ENCODE data around the gene ERMAP.
A peak's percentile ranks its signal among the peaks of the same experiment; 100 is the strongest.

The ERMAP gene, protein sequence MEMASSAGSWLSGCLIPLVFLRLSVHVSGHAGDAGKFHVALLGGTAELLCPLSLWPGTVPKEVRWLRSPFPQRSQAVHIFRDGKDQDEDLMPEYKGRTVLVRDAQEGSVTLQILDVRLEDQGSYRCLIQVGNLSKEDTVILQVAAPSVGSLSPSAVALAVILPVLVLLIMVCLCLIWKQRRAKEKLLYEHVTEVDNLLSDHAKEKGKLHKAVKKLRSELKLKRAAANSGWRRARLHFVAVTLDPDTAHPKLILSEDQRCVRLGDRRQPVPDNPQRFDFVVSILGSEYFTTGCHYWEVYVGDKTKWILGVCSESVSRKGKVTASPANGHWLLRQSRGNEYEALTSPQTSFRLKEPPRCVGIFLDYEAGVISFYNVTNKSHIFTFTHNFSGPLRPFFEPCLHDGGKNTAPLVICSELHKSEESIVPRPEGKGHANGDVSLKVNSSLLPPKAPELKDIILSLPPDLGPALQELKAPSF

DNA sequence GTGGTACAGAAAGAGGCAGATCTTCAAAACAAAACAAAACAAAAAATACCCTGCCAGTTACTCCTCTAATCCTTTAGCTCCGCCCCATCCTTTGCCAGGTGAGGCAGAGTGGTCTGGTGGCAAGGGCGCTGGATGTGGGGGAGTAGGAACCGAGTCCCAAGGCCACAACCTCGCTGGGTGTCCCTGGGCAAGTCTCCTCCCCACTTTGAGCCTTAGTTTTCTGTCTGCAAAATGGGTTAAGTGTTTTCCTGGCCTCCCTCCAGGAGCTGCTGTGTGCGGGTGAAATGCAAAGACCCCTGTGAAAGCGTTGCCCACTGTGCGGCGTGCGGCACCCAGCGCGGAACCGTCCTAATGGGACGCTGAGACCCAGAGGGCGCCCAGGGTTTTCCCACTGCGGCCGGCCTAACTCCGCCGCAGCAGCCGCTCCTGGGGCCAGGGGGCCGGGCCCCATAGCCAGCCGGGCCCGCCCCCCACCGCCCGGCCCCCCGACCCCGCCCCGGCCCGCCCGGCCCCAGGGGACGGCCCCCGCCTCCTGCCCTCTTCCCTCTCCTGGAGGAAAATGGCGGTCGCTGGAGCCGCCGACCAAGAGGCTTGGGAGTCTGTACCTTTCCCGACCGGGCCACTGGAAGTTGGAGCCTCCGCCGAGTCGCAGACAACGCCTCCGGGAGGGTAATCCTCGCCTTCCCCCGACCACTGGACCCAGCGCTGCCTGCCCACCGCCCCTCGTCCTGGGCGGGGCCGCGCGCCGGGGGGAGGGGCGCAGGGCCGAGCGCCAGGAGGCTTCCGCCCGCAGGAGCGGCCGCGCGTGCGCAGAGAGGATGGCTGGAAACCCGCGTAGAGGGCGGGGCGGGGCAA is at the start of gene ERMAP, which contains the start of gene SVBP:
Gene ERMAP, plus strand, starts transcription at position 538 of the 855 bp plus-strand sequence. CDS start 13,327 bp downstream, outside the sequence.
Gene SVBP, minus strand, starts transcription at position 813 of the 855 bp plus-strand sequence. CDS start 853 bp downstream, outside the sequence.
- DNase-seq (ENCODE audit: low read depth in 2 of 2, low spot score in 1 of 2): peak; percentile 91 to 94

DNA sequence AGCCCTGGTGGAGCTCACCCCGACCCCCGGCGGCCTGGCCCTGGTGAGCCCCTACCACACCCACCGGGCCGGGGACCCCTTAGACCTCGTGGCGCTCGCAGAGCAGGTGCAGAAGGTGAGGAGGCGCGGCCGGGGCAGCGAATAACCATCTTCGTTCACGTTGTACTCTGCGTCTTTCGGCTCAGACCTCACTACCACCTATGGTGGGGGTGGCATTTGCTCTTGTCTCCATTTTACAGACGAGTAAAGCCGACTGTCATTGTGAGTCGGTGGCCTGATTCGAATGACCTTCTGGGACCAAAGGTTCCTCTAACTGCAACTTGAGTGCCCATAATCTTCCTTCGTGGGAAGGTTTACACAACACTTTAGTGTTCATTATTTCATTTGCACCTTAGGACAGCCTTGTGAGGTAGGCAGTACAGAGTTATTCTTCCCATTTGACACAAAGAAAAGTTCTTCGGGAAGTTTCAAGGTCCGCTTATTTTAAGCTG is 49.4 kb upstream of the ERMAP start:
- DNase-seq (ENCODE audit: low read depth in 2 of 2, low spot score in 1 of 2): no peak

DNA sequence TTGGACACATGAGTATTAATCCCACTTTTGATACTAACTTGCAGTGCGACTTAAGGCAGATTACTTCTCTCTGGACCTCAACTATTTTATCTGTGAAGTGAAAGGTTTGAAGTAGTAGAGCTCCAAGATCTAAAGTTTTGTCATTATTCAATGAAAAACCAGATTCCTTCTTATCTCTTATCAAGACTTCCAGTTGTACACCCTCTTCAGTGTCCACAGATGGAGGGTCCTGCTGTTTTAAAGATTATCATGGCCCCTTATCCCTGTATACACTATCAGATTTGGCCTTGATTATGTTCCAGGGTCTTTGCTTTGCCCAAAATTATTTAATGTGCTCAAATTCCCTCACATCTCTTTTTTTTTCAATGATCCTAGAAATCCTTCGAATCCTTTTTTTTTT is 48.8 kb upstream of the ERMAP start:
- no peak for DNase-seq (ENCODE audit: low read depth in 2 of 2, low spot score in 1 of 2)

DNA sequence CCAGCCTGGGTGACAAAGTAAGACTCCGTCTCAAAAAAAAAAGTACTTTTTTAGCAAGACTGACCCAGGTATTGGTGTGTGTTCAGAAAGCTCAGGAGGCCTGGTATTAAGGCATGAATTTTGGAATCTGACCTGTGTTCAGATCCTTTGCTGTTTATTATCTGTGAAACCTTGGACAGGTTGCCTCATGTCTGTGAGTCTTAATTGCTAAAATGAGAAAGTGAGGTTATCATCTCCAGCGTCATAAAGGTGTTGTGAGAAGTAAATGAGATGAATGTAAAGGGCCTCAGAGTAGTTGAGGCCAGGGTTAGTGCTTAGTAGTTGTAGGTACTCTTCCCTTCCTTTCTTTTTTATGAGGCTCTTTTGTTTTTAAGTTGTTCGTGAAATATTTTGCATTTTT is 47.1 kb upstream of the ERMAP start:
- DNase-seq (ENCODE audit: low read depth in 2 of 2, low spot score in 1 of 2): no peak

DNA sequence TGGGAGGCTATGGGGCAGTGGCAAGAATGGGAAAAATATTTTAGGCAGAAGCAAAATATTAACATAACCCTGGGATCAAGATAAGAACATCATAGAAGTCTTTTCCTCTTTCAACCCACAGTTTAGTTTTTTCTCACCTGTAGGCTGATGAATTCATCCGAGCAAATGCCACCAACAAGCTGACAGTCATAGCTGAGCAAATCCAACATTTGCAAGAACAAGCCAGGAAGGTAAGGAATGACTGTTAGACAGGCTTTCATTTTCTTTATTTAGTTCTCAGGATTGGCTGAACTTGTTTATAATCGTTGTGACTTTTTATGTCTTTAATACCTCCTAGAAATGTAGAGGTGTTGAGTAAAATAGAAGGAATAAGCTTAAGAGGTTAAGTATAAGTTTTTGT is 43.5 kb upstream of the ERMAP start:
- DNase-seq (ENCODE audit: low read depth in 2 of 2, low spot score in 1 of 2): no peak

DNA sequence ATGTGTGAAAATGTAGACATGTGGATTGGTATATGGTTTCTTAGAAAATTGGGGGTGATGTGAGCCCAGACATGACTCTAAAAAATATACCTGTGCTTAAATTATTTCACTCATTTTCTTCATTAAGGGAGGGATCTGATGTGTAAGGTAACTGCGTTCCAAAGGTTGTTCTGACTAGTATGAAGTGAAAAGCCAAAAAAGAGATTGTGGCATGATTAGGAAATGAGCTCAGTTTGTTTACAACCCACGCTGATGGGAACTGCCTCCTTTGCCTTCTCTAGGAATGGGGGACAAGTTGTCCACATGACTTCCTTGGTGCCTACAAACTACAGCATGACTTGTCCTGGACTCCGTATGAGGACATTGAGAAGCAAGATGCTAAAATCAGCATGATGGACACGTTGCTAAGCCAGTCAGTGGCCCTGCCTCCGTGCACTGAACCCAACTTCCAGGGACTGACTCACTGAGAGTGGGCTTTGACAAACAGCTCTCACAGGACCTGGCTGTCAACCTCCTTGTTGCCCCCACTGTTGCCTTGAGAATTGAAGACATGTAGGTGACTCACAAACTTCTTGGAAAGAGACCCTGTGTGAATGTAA is 41.9 kb upstream of the ERMAP start:
- no peak for DNase-seq (ENCODE audit: low read depth in 2 of 2, low spot score in 1 of 2)

DNA sequence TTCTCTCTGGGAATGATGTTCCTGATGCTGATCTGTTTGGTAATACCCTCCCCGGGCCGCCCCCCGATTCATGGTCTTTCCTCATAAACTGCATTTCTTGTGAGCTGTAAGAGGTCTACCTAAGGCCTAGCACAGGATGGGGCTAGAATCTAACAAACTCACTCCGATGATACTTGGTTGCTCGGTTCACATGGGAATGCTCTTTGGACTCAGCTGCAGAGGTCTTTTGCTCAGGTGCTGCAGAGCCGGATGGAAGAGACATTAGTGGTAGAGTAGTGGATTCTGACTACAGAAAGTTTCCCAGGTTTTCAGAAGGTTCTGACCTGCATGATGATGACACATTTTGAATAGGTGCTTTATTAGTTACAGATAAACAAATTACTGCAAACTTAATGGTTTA is 40.4 kb upstream of the ERMAP start:
- DNase-seq (ENCODE audit: low read depth in 2 of 2, low spot score in 1 of 2): no peak

DNA sequence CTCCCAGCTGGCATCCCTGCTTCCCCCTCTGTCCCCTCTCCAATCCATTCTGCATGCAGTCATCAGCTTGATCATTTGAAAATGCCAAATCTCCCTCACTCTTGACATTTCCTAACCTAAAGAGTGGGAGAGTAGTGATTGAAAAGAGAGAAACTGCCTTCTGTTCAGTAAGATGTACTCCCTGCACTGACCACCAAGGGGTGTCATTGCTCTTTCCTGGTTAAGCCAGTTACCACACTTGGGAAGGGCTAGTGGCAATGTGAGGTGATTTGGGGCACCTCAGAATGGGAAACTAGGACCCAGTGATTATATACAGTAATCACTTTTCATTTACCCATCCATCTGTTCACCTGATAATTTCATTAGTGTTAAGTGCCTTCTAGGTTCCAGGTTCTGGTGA is 39.1 kb upstream of the ERMAP start:
- no peak for DNase-seq (ENCODE audit: low read depth in 2 of 2, low spot score in 1 of 2)

DNA sequence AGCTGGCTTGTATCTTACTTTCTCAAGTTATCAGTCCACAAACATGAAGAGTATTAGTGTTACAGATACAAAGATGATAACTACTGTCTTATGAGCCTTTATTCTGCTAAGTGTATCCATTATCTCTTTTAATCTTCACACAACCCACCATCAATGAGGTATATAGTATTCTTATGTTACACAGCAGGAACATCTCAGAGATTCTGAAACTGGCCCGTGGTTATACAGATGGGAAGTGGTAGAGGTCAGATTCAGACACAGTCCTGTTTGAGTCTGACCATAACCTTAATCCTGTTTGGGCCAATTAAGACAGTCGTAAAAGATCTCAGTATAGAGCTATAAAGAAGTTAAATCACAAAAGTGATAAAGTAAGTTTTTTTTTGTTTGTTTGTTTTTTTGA is 37.2 kb upstream of the ERMAP start:
- DNase-seq (ENCODE audit: low read depth in 2 of 2, low spot score in 1 of 2): no peak

DNA sequence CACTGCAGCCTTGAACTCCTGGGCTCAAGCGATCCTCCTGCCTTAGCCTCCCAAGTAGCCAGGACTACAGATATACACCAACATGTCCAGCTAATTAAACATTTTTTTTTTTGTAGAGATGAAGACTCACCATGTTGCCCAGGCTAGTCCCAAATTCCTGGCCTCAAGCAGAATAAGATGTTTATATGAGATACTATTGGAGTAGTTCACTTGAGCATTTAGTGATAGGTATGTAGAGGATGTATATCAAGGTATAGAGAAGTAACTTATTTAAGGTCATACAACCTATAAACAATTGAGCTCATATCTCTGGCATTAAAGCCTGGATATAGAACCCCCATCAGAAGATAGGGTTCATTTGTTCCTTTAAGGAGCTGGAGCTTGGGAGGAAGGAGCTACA is 36.7 kb upstream of the ERMAP start:
- DNase-seq (ENCODE audit: low read depth in 2 of 2, low spot score in 1 of 2): no peak

DNA sequence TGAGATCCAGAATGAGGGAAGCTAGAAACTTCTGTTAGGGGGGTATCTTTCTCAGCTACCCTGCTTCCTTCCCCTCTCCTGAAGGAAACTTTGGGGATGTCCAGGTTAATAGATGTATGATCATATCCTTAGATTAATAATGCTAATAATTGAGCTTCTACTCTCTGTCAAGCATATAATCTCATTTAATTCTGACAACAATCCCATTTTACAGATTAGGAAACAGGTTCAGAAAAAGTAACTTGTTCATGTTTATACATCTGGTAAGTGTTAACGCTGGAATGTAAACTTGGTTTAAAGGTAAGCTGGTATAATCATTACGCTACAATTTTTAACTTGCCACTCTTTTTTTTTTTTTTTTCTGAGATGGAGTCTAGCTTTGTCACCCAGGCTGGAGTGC is 33.8 kb upstream of the ERMAP start:
- DNase-seq (ENCODE audit: low read depth in 2 of 2, low spot score in 1 of 2): no peak

DNA sequence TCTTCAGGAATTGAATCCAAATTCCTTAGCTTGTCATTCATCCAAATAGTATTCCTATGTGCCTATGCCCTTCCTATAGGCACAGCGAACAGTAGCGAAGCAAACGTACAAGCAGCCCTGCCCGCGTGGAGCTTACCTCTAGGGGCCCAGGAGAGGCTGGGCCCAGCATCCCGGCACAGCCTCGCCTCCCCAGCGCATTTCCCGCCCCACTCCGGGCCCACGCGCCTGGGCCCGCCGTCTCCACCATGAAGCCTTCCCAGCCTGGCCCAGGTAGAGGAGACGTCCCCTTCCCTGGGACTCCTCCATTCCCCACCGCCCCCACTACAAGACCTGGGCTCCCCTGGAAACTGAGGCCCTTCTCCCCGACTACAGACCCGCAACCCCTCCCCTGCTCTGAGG is 32.4 kb upstream of the ERMAP start:
- no peak for DNase-seq (ENCODE audit: low read depth in 2 of 2, low spot score in 1 of 2)

DNA sequence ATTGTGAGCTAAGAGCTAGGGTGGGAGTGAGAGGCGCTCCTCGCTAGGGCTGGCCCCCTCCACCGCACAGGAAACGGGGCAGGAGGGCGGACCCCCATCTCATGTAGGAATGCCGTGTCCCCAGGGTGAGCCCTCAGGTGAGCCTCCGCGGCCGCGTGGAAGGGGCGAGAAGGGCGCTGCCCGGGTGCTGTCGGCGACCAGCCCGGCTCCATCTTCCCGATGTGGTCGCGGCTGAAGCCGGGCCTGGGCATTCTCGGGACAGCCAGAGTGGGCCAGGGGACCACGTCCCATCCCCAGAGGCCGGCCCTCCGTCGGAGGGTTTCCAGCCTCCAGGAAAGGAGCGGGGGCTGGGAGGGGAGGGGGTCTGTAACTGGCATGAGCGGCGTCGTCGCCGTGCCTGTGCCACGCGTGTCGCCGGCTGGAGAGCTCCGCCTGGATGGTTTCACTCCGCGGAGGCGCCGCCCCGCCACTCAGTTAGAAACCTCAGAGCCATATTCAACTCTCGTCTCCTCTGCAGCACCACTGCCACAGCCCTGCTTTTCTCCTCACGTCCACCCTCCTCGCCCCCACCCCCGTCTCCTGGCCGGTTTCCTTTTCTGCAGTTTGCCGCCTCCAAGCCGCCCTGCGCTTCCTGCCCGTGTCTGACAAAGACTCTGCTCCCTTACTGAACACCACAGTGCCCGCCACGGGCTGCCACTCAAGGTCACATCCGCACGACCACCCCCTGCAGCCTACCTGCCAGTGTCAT is 31.8 kb upstream of the ERMAP start, which contains the start of gene TMEM269:
Gene TMEM269, plus strand, starts transcription at position 46 of the 748 bp plus-strand sequence. CDS start 4,903 bp downstream, outside the sequence.
- peak; percentile 9 to 12 for DNase-seq (ENCODE audit: low read depth in 2 of 2, low spot score in 1 of 2)

DNA sequence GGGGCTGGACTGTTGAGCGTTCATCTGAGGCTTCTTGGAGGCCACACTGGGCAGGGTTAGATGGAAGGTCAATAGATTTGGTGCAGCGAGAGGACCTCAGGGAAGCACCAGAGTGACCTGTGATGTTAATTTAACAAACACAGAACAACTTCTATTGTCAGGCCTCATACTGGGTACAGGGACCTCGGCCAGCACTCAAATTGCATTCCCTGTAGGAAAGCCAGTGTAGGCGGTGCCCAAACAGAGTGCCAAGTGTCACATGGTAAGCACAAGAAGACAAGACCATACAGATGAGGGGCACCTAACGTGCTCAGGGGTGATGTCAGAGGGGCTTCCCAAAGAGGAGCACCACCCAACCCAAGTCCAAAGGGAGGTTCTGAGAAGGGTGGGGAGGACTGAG is 30.8 kb upstream of the ERMAP start:
- no peak for DNase-seq (ENCODE audit: low read depth in 2 of 2, low spot score in 1 of 2)

DNA sequence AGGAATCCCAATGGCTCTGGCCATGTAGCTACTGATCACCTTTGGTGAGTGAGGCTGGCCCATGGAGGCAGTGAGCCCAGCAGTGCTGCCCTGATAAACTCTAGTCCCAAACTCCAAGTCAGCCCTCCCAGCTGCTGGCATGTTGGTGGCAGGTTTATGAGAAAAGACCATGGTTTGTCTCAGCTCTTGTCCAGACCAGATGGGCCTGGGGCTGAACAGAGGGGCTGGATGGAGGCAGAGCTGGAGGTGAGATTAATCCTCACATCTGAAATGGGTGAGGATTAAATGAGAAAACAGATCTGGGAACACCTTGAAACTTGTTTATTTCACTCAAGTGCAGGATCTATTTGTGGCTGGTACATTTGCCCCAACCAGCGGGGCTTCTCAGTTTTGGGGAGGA is 28.9 kb upstream of the ERMAP start:
- DNase-seq (ENCODE audit: low read depth in 2 of 2, low spot score in 1 of 2): no peak

DNA sequence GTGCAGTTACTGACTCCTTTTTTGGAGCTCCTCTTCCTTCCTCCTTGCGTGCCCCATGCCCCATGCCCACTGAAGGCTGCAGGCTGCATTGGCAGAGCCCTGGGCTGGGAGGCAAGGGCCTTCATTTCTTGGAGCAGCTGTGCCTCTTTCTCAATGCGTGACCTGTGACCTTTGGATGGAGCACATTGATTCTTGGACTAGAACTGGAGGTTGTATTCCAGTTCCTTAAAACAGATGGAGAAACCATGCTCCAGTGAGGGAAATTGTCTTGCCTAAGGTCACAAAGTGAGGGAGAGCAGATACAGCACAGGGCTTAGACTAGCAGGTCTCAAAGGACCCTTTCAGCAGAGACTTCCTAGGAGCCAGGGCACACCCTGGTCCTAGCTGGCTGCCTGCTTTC is 23.1 kb upstream of the ERMAP start:
- DNase-seq (ENCODE audit: low read depth in 2 of 2, low spot score in 1 of 2): no peak

DNA sequence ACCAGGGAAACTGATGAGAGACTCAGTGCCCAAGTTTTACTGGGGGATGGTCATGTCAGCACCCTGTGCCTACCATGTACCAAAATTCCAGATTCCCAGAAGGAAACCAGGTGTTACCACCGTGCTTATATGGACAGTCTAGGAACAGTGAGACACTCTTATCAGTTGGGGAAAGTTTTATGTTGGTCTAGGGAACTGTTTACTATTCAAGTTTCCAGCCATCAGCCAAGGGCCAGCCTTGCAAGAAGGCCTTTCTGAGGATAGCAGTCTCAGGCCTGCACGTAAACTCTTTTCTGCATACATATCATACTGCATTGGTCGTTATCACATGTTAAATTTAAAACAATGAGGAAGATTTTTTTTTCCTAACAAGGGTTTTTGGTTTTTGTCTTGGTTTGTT is 19.5 kb upstream of the ERMAP start:
- DNase-seq (ENCODE audit: low read depth in 2 of 2, low spot score in 1 of 2): no peak

DNA sequence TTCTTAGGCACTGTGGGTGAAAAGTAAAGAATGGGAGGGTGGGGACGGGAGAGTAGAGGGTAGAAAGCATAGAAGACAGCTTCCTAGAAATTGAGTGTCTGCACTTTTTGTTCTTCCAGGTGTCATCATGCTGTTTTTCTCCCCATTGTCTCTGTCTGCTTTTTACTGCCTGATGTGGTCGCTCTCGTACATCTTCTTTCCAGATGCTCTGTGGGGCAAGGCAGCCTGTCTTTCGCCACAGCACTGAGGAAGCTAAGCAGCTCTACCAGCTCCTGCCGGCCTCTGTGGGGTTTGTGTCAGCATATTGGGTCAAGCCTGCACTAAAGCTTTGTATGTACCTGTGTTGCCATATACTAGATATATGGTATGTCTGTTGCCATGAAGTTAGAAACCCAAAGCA is 18.9 kb upstream of the ERMAP start:
- no peak for DNase-seq (ENCODE audit: low read depth in 2 of 2, low spot score in 1 of 2)

DNA sequence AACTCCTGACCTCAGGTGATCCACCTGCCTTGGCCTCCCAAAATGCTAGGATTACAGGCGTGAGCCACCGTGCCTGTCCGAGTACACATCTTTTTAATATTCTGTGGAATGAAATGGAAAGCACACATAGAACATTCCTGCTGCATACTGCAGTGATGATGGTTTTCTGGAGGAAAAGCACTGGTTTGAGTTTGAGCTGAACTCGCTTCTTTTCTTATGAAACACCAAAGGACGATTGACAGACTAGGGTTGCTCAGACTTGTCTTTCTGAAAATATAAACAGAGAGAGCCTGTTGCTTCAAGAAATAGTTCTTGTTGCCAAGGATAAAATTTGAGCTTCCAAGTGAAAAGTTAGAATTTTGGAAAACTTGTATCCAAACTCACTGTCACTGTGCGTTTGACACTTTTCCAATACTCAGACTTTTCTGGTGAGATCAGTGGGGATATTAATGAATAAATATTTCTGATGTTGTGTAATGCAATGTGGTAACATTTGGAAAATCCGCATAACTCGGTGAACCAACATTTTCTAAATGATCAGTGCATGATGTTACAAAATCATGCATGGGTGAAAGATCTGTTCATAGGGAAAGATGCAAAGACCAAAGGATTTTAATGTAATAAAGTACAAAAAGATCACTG is 15.0 kb upstream of the ERMAP start:
- no peak for DNase-seq (ENCODE audit: low read depth in 2 of 2, low spot score in 1 of 2)

DNA sequence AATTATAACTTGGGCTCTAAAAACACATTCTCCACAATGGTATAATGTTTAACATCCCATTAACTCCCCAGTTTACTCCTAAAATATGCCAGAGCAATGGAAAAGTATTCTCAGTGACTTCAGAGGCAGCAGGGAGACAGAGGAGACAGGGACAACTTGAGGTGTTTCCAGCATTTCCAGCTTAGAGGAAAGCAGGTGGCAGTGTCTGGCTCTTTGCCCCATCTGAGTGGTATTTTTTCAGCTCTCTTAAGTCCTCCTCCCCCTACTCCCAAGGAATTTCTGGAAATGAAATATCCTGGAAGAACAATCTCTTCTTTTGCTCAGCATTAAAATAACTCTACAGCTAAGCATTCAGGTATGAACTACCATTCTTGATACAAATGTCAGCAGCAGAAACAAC is 10.8 kb upstream of the ERMAP start:
- no peak for DNase-seq (ENCODE audit: low read depth in 2 of 2, low spot score in 1 of 2)
